Tongue (tissue), 2 donors: Measurements from ENCODE around the gene PDYN. TPM values are rescaled to one million over a fixed set of nuclear protein-coding genes. Genes with fewer than 3 reads are reported as not detected.

Experiments
- DNase-seq: peaks from one replicate; pipeline ENCODE4 v3.0.0-alpha.2; 2015
- total RNA-seq: library from RNA; depleted of rRNA; stranded (reverse); fragments of >200 nt; gene quantifications from one replicate; pipeline ENCODE4 v1.2.3, GENCODE V29; 2014

The PDYN gene
- total RNA-seq, 1 donor from 2014 or later = not detected

DNA sequence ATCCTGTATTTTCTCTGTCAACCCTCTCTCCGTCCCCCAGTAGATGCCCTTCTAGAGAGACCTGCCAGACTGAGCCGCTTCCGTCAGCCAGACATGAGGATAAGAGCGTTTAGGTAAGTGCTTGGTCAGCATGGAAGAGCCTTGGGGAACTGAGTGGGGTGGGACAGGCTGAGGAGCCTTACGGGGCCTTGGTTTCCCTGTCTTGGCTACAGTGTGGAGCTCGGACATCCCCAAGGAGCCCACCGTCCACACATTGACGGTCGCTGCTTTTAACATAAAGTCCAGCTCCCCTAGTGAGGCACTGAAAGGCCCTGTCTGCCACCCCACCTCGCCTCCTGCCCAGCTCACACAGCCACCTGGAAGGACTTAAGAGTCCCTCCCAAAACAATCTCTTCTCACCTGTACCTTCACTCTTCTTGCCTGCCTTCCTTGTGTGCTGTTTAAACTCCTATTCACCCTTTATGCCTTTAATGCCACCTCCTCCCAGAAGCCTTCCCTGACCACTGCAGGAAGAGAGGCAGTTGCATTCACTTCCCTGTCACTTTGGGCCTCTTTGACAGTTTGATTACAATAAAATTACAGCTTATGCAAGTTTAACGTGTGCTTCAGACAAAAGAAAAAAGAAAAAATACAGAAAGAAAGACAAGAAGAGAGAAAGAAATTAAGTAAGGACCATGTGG lies 42.3 kb downstream of the PDYN start:
- no peak for DNase-seq

DNA sequence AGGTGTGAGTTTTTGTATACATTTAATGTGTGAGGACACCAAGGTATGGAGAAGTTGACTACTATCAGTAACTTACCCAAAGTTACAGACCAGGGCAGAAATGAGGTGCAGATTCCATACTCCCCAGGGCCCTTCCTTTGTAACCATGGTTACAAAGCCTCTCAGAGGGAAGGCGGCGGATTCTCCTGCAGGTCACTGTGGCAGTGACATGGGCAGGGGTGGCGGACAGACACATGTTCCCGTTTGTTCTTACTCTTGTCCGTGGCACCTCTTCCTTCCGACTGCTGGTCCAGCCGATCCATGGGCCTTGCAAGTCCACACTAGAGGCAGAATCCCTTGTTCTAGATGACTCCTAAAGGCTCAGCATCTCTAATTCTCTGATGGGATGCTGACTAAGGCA lies 43.0 kb downstream of the PDYN start:
- no peak for DNase-seq

DNA sequence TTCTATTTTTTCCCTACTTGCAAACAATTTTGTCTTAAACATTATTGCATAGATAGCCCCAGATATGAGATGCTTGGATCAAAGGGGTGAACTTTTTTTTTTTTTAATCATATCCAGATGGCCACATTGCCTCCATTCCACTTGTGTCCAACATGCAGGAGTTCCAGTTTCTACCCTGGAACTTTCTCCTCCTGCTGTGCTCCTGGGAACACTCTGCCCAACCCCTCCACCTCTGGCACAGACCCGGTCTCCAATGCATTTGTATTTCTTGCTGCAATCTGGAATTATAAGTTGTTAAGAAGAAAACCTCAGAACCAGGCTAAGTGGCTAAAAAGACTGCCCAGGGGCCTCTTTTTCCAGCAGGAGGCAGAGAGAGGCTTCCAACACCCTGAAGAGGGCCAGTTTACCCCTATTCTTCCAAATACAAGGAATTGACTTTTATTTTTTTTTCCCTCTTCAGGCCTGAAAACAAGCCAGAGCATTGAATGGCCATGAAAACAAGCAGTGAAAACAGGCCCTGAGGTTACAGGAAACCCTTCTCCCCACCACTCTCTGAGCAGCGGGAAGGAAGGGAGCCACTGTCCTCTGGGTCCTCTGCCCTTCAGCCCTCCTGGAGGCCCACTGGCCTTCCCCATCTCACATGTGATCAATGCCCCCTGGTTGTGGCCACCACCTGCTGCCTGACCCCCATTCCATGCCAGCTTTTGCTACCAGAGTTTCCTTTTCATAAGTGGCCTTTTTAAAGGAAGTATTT lies 44.3 kb downstream of the PDYN start:
- DNase-seq = no peak

DNA sequence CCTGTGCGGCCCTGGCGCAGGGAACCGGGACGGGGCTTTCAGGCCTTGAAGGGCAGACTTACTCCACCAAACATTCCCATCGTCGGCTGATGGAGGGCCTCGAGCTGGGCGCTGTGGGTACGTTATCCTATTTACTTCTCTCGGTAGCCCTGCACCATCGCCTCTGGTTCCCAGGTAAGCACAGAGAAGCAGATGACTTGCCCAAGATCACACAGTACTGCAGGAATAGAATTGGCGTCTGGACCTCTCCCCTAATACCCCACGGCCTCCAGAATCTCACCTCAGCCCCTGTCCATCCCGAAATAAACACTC lies 46.4 kb downstream of the PDYN start:
- no peak for DNase-seq

DNA sequence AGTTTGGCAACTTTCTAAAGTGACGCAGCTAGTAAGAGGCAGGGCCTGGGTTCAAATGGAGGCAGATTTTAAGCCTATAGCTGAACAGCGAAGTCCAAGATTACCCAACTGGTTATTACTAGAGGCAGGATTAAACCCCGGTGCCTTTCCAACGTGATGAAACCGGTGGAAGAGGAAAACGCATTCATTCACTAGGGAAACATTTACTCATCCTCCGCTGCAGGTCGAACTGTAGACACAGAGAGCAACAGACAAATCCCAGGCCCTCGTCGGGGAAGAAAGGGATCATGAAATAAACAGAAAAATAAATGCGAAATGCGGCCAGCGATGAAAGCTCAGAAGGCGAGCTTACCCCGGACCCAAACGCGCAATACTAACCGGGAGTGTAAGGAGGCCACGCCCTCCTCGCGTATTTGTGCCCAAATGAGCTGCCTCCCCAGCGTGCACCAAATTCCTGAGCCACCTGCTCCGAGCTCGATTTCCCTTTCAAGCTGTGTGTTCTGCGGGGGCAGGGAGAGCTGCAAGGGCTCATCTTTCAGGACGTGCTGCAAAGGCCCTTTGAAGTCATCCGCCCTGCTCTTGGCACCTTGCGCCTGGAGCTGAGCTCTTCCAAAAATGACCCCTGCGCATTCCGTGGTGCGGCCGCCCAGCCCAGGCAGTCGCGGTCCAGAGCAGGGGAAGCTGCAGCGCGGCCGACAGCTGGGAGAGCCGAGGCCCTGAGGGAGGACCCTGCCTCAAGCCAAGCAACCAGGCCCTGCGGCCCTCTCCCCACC lies 46.9 kb downstream of the PDYN start:
- DNase-seq = peak; percentile 91

DNA sequence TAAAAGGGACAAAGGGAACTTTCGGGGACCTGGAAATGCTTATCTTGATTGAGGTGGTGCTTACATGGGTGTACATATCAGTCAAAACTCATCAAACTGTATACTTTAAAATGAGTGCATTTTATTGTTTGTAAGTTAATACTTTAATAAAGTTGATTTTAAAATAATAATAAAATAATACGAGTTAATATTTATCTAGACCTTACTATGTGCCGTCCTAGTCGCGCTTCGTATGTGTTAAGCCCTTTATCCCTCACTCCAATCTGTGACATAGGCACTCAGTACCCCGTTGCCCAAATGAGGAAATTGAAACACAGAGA lies 47.5 kb downstream of the PDYN start:
- no peak for DNase-seq

DNA sequence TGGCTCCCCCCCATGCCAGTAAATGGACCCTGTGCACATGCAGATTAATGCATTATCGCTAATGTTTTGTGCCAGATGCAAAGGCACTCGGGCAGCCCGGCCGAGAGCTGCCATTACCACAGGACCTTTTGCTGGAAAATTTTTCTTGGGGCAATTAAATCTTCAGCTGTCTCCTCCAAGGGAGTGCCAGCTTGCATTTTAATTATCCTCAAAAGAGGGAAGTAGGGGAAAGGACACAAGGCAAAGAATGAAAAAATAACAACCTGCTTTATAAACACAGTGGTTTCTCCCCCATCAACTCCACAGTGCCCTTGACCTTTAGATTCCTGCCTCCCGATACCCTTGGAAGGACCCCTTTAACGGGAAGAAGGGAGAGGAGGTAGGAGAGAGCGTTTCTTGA lies 48.2 kb downstream of the PDYN start:
- DNase-seq = no peak

DNA sequence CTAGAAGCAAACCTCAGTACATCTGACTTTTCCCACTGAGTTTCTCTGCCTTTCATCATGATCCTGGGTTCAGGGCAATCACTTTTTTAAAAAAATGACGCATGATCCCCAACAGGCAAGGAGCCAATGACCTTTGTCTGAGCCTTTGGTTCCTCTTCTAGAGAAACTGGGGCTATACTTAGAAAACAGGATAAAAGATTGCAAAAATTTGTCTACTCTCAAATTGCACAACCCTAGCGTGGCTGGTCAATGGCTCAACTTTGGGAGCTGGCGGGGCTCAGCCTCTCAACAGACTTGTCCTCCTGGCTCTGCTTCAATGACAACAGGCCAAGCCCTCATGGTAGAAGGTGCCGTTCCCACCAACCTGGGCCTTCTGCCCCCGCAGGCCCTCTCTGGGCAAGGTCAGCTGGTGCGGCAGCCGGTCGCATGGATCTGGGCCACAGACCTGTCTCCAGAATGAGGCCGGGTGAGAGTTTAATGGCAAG lies 48.7 kb downstream of the PDYN start:
- no peak for DNase-seq

DNA sequence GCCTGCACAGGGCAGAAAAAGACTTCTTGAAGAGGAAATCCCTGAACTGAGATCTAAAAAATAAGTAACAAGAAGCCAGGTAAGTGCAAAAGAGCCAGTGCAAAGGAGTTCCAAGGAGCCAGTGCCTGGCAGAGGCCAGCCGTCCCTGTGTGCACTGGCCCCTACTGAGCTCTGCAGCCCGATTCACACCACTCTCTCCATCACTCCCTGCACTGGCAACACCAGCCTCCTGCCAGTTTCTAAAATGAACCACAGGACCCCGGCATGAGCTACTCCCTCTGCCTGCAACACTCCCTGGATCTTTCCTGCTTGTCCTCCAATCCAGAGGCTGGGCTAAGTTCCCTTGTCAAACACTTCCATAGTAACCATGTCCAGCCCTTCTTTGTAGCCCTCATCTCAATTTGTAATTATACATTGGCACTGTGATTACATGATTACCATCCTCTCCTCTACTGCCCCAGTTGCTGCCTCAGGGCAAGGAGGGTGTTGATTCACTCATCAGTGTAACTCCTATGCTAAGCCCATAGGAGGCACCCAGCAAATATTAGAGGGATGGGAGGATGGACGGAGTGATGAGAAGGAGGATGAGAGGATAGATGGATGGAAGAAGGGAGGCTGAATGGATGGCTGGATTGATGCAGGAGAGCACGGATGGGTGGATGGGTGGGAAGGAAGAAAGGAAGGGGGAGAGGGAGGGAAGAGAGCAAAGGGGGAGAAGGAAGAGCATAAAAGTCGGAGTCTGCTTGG lies 49.3 kb downstream of the PDYN start:
- DNase-seq = no peak

DNA sequence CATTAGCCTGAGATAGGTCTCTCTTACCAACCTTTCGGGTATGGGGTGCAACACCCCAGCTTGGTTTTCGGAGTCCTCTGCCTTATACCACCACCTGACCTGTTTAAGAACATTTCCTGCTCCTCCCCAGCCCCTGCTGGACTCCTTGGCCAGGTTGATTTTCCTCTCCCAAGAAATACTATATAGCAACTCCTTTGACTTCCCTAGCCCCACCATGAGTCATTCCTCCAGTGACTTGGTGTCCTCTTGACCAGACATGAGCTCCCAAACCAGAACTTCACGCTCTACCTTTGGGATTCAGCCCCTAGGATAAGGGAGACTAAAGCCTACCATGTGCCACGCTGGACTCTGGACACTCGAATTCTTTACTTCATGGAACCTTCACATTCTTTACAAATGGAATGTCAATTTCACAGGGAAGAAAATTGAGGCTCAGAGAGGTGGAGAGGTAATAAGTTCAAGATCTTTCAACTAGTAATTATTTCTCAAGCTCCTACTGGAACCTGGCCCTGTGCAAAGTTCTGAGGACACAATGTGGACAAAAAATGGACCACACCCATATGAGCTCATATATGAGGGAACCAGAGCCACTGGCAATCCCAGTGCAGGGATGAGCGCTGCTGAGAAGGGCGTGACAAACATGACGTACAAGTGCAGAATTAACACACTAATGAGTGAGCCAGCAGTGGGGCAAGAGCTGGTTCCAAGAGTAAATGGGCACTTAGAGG lies 50.4 kb downstream of the PDYN start:
- peak; percentile 57 for DNase-seq

DNA sequence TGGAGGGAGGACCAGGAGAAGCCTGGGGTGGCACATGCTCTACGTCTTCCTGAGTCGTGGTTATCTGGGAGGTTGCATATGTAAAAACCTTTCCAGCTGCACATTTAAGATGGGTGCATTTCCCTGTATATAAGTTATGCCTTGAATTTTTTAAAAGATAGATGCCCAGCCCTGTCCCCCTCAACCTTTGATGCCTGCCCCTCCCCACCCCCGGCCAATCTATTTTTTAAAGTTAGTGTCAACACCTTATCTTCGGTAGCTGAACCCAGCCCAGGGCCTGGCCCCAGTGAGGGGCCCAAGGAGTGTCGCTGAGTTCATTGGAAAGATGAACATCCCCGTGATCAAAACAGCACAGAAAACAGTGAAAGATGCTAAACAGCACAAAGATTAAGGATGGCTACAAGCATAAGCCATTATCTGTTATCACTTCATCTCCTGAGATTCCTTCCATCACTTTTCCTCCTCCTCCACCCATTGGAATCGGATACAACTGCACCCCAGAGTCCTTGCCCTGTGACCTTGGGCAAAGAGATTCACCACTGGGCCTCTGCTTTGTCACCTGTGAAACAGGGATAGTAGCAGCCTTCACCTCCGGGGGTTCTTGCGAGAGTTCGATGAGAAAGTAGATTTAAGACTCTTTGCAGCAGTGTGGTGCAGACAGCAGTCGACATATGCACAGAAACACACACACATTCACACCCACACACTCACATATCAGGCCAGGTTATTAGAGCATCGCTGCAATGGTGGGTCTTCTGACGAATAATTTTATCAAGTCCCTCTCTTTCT lies 51.2 kb downstream of the PDYN start:
- DNase-seq = no peak

DNA sequence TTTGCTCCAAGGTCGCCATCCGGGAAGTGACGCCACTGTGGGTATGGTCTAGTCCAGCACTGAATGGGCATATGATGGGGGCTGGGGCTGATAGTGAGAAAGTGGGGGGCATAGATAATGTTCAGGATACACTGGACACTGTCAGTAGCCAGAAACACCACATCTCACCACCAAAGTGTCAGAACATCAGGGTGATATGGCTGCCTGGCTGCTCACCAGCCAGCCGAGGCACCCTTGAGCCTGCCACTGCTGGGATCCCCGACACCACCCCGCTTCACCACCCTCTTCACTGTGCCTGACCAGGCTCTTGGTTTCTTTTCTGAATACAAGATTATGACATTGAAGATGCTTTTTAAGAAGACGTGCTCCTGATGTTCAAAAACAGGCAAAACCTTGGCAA lies 51.8 kb downstream of the PDYN start:
- DNase-seq = no peak

DNA sequence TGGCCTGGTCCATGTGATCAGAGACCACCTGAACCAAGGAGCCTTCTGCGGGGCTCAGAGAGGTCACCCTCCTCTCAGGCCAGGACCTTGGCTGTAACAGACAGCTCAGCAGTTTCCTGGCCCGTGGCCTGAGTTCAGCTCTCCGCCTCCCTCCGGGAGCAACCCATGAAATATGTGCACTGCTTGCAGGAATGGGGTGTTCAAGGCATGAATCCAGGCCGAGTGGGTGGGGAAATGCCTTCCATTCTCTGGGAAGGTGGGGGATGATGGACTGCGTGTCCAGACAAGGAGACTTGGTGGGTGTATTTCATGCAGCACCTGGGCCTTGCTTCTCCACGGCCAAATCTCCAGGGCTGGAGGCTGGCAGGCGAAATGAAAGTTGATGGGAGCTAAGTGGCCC lies 52.6 kb downstream of the PDYN start:
- no peak for DNase-seq

DNA sequence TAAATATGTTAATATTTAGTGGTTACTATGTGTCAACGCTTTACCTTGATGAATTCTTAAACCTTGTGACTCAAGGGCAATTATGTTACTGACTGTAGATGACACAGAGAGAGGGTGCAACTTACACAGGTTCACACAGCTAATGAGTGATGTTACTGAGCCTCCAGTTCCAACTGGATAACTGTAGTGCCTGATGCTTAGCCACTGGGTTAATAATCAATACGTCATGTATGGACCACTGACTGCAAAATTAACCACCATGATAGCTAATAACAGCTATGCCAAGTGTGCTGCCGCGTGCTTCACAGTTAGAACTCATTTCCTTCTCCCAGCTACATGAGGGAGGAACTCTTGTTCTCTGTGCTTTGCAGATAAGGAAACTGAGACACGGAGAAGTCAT lies 53.3 kb downstream of the PDYN start:
- no peak for DNase-seq

DNA sequence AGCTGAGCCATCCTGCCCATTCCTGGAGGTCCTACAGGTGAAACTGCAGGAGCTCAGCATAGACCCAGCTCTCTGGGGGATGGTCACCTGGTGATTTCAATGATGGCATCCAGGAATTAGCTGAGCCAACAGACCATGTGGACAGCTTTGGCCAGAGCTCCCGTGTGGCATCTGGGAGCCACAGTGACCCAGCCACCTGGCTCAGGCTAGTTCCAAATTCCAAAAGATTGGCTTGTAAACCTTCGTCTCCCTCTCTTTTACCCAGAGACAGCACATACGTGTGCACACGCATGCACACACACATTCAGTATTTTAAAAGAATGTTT lies 54.6 kb downstream of the PDYN start:
- no peak for DNase-seq

DNA sequence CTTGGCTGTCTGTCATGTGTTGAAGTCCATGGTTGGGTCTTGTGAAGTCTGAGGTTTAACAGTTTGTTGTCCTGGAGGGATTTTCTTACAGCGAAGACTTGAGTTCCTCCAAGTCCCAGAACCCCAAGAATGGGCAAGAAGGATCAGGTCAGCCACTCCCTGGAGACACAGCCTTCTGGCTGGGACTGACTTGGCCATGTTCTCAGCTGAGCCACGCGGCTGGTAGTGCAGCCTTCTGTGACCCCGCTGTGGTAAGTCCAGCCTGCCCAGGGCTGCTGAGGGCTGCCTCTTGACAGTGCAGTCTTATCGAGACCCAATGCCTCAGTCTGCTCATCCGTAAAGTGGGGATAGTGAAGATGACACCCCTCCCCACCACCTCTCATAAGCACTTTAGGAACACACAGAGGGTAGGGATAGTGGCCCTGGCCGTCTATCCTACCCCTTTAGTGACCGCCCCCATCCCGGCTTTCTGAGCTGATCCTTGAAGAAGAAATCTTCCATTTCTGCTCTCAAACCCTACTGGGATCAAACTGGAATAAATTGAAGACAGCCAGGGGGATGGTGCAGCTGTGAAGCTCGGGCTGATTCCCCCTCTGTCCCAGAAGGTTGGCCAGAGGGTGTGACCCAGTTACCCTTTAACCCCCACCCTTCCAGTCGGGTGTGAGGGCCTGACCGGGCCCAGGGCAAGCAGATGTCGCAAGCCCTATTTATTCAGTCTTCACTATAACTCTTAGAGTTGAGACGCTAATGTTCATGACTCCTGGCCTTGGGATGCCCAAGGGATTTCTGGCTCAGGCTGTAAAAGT lies 55.2 kb downstream of the PDYN start:
- DNase-seq = no peak

DNA sequence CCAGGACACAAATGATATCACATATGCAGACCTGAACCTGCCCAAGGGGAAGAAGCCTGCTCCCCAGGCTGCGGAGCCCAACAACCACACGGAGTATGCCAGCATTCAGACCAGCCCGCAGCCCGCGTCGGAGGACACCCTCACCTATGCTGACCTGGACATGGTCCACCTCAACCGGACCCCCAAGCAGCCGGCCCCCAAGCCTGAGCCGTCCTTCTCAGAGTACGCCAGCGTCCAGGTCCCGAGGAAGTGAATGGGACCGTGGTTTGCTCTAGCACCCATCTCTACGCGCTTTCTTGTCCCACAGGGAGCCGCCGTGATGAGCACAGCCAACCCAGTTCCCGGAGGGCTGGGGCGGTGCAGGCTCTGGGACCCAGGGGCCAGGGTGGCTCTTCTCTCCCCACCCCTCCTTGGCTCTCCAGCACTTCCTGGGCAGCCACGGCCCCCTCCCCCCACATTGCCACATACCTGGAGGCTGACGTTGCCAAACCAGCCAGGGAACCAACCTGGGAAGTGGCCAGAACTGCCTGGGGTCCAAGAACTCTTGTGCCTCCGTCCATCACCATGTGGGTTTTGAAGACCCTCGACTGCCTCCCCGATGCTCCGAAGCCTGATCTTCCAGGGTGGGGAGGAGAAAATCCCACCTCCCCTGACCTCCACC lies 56.4 kb downstream of the PDYN start:
- DNase-seq = no peak

DNA sequence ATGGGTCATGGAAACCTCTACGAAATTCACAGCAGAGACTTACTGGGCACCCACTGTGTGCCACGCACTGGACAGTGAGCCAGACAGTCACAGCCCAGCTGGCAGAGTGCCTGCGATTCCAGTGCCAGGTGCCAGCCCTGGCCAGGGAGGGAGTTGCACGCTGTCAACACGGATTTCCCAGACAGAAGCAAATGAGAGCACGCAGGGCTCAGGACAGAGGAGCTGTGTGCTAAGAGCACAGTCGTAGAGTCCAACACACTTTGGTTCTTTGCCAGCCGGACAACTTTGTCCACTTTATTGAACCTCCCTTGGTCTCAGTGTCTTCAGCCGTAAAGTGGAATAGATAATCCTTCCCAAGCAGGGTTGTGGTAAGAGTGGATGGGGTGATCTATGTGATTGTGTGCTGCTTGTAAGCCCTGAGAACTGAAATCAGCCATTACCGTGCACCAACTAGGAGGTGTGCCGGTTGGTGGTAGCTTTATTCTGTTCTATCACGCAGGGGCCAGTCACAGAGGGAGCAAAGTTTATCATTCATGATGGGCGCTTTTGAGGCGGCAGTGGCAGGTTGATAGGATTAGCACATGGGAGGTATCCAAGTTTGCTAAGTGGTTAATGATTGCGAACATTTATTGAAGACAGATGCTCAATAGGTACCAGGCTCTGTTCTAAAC lies 58.0 kb downstream of the PDYN start:
- DNase-seq = peak; percentile 80
